DND-41 (cell line): ENCODE results near the gene AK5.

Experiments
- ATAC-seq: fragments of 200-7000 bp; cut with Tn5 transposase; 3 replicates; pipeline ENCODE4 v1.9.1; 2021; ENCODE audit warnings: low read depth; ENCODE audit not compliant: insufficient read depth
- DNase-seq: peaks from one replicate; pipeline ENCODE4 v3.0.0-alpha.2; 2020
- H2AFZ ChIP-seq: 2 replicates; pipeline ENCODE4 v1.6.0; 2012; ENCODE audit warnings: low read depth, low read length
- H3K27ac ChIP-seq: 2 replicates; pipeline ENCODE4 v1.5.1; 2012; ENCODE audit warnings: low read length, inconsistent platforms
- H3K27me3 ChIP-seq: fragments of 200-600 bp; sonication (generic); 2 replicates; pipeline ENCODE4 v1.6.0; 2012; ENCODE audit warnings: low read length, mild to moderate bottlenecking, inconsistent platforms; ENCODE audit not compliant: insufficient read depth, poor library complexity
- H3K36me3 ChIP-seq: 2 replicates; pipeline ENCODE4 v1.5.1; 2012; ENCODE audit warnings: low read length, inconsistent platforms; ENCODE audit not compliant: insufficient read depth
- H3K4me1 ChIP-seq: 2 replicates; pipeline ENCODE4 v1.5.1; 2012; ENCODE audit warnings: mild to moderate bottlenecking, low read length; ENCODE audit not compliant: insufficient read depth
- H3K4me2 ChIP-seq: 2 replicates; pipeline ENCODE4 v1.6.0; 2012; ENCODE audit warnings: mild to moderate bottlenecking, moderate library complexity, low read length, inconsistent platforms; ENCODE audit not compliant: insufficient read depth
- H3K4me3 ChIP-seq, 2 experiments: fragments of 200-600 bp in 1 of 2; shearing (Covaris generic) in 1 of 2; 2 replicates each; pipeline ENCODE4 v1.5.1; 2012 to 2016; ENCODE audit warnings: inconsistent platforms in 2 of 2, low read length in 2 of 2, mild to moderate bottlenecking in 2 of 2, low read depth in 1 of 2, moderate library complexity in 1 of 2
- H3K79me2 ChIP-seq: 2 replicates; pipeline ENCODE4 v1.6.0; 2012; ENCODE audit warnings: low read length, inconsistent platforms; ENCODE audit not compliant: insufficient read depth
- H3K9ac ChIP-seq: 2 replicates; pipeline ENCODE4 v1.6.0; 2012; ENCODE audit warnings: low read depth, mild to moderate bottlenecking, inconsistent platforms, low read length, moderate library complexity
- H3K9me3 ChIP-seq: 2 replicates; pipeline ENCODE4 v1.5.1; 2012; ENCODE audit warnings: low read length, moderate library complexity, mild to moderate bottlenecking, inconsistent platforms; ENCODE audit not compliant: insufficient read depth, severe bottlenecking
- H4K20me1 ChIP-seq: 2 replicates; pipeline ENCODE4 v1.6.0; 2012; ENCODE audit warnings: low read length; ENCODE audit not compliant: insufficient read depth
- CTCF ChIP-seq: IDR thresholded peaks from 2 replicates; pipeline ENCODE4 v1.5.1; 2012; ENCODE audit warnings: borderline replicate concordance, low read length, moderate library complexity, mild to moderate bottlenecking; ENCODE audit not compliant: poor library complexity, severe bottlenecking; ENCODE audit errors: extremely low read depth
- EZH2 ChIP-seq: IDR thresholded peaks from 3 replicates; pipeline ENCODE4 v1.6.1; 2012; ENCODE audit warnings: borderline replicate concordance, low read depth, mild to moderate bottlenecking, moderate library complexity, low read length, inconsistent platforms; ENCODE audit not compliant: severe bottlenecking

Gene AK5

GRCh38 chr1:77287535-77287934, 5.7 kb downstream of the AK5 start:
- no peaks in the 10 kb centered on the region for H3K4me1 ChIP-seq
- no peak overlapping the region for H2AFZ ChIP-seq
- DNase-seq (no peak), ATAC-seq (no peak)
- TF ChIP-seq EZH2: no peak
- TF ChIP-seq CTCF: no peak
- peaks cover 6% of the 10 kb centered on the region for H3K27me3 ChIP-seq
- no peaks in the 10 kb centered on the region for H3K9me3 ChIP-seq
- no peak overlapping the region for H3K27ac ChIP-seq
- no peak overlapping the region for H3K4me2 ChIP-seq
- no peaks in the 10 kb centered on the region for H4K20me1 ChIP-seq
- H3K36me3 ChIP-seq: no peaks in the 10 kb centered on the region
- no peaks in the 10 kb centered on the region for H3K79me2 ChIP-seq
- no peak overlapping the region for H3K4me3 ChIP-seq
- H3K9ac ChIP-seq: no peak overlapping the region

GRCh38 chr1:77288275-77288674, 6.5 kb downstream of the AK5 start:
- DNase-seq (no peak), ATAC-seq (no peak)
- Histone ChIP-seq H3K79me2 (no peaks in the 10 kb centered on the region), H3K4me1 (no peaks in the 10 kb centered on the region), H3K4me2 (no peak overlapping the region), H3K9me3 (no peaks in the 10 kb centered on the region), H3K9ac (no peak overlapping the region), H3K4me3 (no peak overlapping the region), H3K27me3 (peaks cover 6% of the 10 kb centered on the region), H3K36me3 (no peaks in the 10 kb centered on the region), H3K27ac (no peak overlapping the region), H2AFZ (no peak overlapping the region), H4K20me1 (no peaks in the 10 kb centered on the region)
- TF ChIP-seq EZH2 (no peak), CTCF (no peak)

GRCh38 chr1:77290576-77290975, 8.8 kb downstream of the AK5 start:
- Histone ChIP-seq H3K9me3 (no peaks in the 10 kb centered on the region), H2AFZ (no peak overlapping the region), H3K79me2 (no peaks in the 10 kb centered on the region), H3K4me1 (no peaks in the 10 kb centered on the region), H3K9ac (no peak overlapping the region), H3K27me3 (peaks cover 6% of the 10 kb centered on the region), H3K36me3 (no peaks in the 10 kb centered on the region), H3K4me2 (no peak overlapping the region), H3K4me3 (no peak overlapping the region), H4K20me1 (no peaks in the 10 kb centered on the region), H3K27ac (no peak overlapping the region)
- no peak for DNase-seq
- TF ChIP-seq CTCF: no peak
- no peak for TF ChIP-seq EZH2
- ATAC-seq: no peak

- Histone ChIP-seq H3K4me3 (no peak overlapping the region), H3K27ac (no peak overlapping the region), H3K4me1 (no peaks in the 10 kb centered on the region), H3K9ac (no peak overlapping the region), H3K79me2 (no peaks in the 10 kb centered on the region), H3K4me2 (no peak overlapping the region), H3K9me3 (no peaks in the 10 kb centered on the region), H2AFZ (no peak overlapping the region), H3K27me3 (peaks cover 6% of the 10 kb centered on the region), H4K20me1 (no peaks in the 10 kb centered on the region), H3K36me3 (no peaks in the 10 kb centered on the region)
- ATAC-seq (no peak), DNase-seq (no peak)
- no peak for TF ChIP-seq CTCF
- TF ChIP-seq EZH2: no peak
Measured at GRCh38 chr1:77292551-77292950, 10.7 kb downstream of the AK5 start.
